C4-2B (cell line): ENCODE results near the gene TRAPPC11.
A peak's percentile ranks its signal among the peaks of the same experiment; 100 is the strongest.

ENCODE experiments used
- H3K27ac ChIP-seq: fragments of 450-650 bp; 2 replicates; pipeline ENCODE4 v1.5.1; 2017
- ZFX ChIP-seq: fragments of 450-650 bp; IDR thresholded peaks from 2 replicates; pipeline ENCODE4 v1.6.1; 2017
- TF ChIP-seq, protein P1 (sequence below): fragments of 450-650 bp; conservative IDR thresholded peaks from 2 replicates; pipeline ENCODE4 v1.5.1; 2017; ENCODE audit warnings: mild to moderate bottlenecking

Gene TRAPPC11

GRCh38 chr4:183659029-183659871 lies at the start of gene TRAPPC11, which contains the start of gene RWDD4:
Gene TRAPPC11 (plus strand): TSS chr4:183659293. CDS start chr4:183663868, 4,575 bp downstream.
Gene RWDD4 (minus strand): TSS chr4:183659185. CDS start chr4:183658952, 233 bp downstream.
- peak within 1 kb of the TSS; percentile 93 for H3K27ac ChIP-seq
- TF ChIP-seq, protein P1, sequence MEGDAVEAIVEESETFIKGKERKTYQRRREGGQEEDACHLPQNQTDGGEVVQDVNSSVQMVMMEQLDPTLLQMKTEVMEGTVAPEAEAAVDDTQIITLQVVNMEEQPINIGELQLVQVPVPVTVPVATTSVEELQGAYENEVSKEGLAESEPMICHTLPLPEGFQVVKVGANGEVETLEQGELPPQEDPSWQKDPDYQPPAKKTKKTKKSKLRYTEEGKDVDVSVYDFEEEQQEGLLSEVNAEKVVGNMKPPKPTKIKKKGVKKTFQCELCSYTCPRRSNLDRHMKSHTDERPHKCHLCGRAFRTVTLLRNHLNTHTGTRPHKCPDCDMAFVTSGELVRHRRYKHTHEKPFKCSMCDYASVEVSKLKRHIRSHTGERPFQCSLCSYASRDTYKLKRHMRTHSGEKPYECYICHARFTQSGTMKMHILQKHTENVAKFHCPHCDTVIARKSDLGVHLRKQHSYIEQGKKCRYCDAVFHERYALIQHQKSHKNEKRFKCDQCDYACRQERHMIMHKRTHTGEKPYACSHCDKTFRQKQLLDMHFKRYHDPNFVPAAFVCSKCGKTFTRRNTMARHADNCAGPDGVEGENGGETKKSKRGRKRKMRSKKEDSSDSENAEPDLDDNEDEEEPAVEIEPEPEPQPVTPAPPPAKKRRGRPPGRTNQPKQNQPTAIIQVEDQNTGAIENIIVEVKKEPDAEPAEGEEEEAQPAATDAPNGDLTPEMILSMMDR, result peak; percentile 13; the same call in 1 of the 2 replicates
- TF ChIP-seq ZFX, result peak; percentile 40; the same call in 1 of the 2 replicates

DNA sequence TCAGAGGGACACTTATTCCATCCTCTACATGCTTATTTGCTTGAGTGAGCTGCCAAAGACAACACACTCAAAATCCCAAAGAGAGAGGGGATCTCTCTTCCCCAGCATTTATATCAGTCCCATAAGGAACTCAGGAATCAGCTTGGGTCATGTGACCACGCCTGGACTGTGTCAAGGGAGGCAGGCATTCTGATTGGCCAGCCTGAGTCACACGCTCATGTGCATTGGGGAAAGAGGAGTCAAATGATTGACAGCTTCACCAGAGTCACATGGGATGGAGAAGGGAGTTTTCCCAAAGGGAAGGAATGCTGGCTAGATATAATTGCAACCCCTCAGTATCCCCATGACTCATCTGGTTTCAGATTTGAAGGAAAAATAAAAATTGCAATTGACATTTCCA lies 49.1 kb upstream of the TRAPPC11 start:
- no peak overlapping the region for H3K27ac ChIP-seq
- no peak for TF ChIP-seq ZFX
- TF ChIP-seq, protein P1, result no peak

DNA sequence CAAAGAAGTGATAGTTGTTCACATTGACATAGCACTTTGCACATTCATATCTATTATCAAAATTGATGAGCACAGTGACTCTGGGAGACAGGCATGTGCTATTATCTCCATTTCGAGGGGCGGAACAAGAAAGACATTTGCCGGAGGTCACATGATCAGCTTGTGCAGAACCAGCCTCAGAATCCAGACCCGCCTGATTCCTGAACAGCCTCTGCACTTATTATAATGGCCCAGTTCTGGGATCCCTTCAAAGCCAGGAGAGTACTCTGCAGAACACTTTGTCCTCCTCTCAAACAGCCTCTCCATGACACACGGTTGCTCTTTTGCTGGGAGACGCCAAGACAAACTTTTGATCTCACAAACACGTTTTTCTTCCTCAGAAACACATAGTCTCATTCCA lies 48.5 kb upstream of the TRAPPC11 start:
- TF ChIP-seq, protein P1, result no peak
- TF ChIP-seq ZFX, result no peak
- no peak overlapping the region for H3K27ac ChIP-seq

GRCh38 chr4:183611210-183611830 lies 47.8 kb upstream of the TRAPPC11 start:
- TF ChIP-seq ZFX, result no peak
- TF ChIP-seq, protein P1, result no peak
- no peak overlapping the region for H3K27ac ChIP-seq

DNA sequence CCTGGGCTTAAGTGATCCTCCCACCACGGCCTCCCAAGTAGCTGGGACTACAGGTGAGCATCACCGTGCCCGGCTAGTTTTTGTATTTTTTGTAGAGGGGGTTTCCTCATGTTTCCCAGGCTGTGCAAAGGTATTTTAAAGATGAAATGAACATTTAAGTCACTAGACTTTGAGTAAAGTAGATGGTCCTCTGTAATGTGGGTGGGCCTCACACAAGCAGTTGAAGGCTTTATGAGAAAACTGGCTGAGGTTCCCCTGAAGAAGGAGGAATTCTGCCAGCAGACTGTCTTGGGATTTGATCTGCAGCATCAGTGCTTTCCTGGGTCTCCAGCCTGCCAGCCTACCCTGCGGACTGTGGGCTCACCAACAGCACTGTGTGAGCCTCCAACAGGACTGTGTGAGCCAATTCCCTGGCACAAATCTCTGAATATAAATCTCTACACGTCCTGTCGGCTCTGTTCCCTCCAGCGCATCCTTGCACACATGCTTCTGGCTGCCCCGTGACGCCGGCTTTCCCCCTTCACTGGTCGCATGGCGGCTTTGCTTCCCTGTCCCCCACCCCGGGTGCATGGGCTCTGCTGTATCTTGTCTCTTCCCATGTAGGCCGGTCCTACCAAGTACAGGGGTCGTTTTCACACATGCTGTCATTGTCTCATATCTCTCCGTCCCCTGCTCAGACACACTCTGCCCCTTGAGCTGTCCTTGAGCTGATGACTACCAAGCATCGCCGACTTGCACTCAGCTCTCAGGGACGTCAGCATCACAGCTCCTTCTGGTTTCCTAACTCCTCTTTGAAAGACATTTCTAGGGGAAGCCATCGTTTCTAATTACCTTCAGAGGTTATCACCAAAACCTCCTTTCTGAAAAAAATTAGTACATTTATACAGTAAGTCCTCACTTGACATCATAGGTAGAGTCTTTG lies 46.5 kb upstream of the TRAPPC11 start:
- TF ChIP-seq ZFX, result no peak
- TF ChIP-seq, protein P1, result no peak
- no peak overlapping the region for H3K27ac ChIP-seq

- H3K27ac ChIP-seq, result no peak overlapping the region
- TF ChIP-seq, protein P1, result no peak
- no peak for TF ChIP-seq ZFX
Observed at GRCh38 chr4:183617075-183617474, 42.0 kb upstream of the TRAPPC11 start.
